Osteocyte (in vitro differentiated cells): ENCODE results near the gene MTCL1. TPM values are rescaled to one million over a fixed set of nuclear protein-coding genes. Genes with fewer than 3 reads are reported as not detected.

Experiments
- DNase-seq: peaks from one replicate; pipeline ENCODE4 v3.0.0; 2021; ENCODE audit warnings: mixed read lengths; ENCODE audit not compliant: unreplicated experiment; ENCODE audit errors: extremely low spot score
- H3K27ac Mint-ChIP-seq: one replicate; pipeline ENCODE4 v1.8.0; 2021; ENCODE audit warnings: mild to moderate bottlenecking, mixed read lengths; ENCODE audit not compliant: unreplicated experiment
- H3K27me3 Mint-ChIP-seq: one replicate; pipeline ENCODE4 v1.8.0; 2021; ENCODE audit warnings: mixed read lengths; ENCODE audit not compliant: unreplicated experiment
- H3K36me3 Mint-ChIP-seq: one replicate; pipeline ENCODE4 v1.8.0; 2021; ENCODE audit warnings: mixed read lengths; ENCODE audit not compliant: unreplicated experiment
- H3K4me1 Mint-ChIP-seq: one replicate; pipeline ENCODE4 v1.8.0; 2021; ENCODE audit warnings: mixed read lengths; ENCODE audit not compliant: unreplicated experiment
- H3K4me3 Mint-ChIP-seq: one replicate; pipeline ENCODE4 v1.8.0; 2021; ENCODE audit warnings: mild to moderate bottlenecking, moderate library complexity, mixed read lengths; ENCODE audit not compliant: unreplicated experiment
- H3K9me3 Mint-ChIP-seq: one replicate; pipeline ENCODE4 v1.8.0; 2021; ENCODE audit warnings: mixed read lengths; ENCODE audit not compliant: unreplicated experiment
- CTCF ChIP-seq: fragments of 200-600 bp; sonication (generic); IDR thresholded peaks from 2 replicates; pipeline ENCODE4 v1.5.0; 2021; ENCODE audit warnings: antibody characterized with exemption, mild to moderate bottlenecking, moderate library complexity
- total RNA-seq: library from RNA; stranded (reverse); gene quantifications from 2 replicates; pipeline ENCODE4 v1.2.1, GENCODE V29; 2021

The MTCL1 gene
- total RNA-seq, 1 donor from 2014 or later, result 56.9 TPM

GRCh38 chr18:8776013-8776943 lies 70.9 kb downstream of the MTCL1 start:
- Mint-ChIP-seq H3K27me3 (no peaks in the 10 kb centered on the region), H3K4me3 (no peak overlapping the region), H3K36me3 (peaks cover 10% of the 10 kb centered on the region), H3K4me1 (peaks cover 53% of the 10 kb centered on the region), H3K9me3 (no peaks in the 10 kb centered on the region), H3K27ac (no peak overlapping the region)
- DNase-seq, result no peak
- no peak for TF ChIP-seq CTCF

GRCh38 chr18:8777846-8778245 lies 72.5 kb downstream of the MTCL1 start:
- no peaks in the 10 kb centered on the region for H3K27me3 Mint-ChIP-seq
- H3K27ac Mint-ChIP-seq, result peak overlapping the region; percentile 24
- peaks cover 14% of the 10 kb centered on the region for H3K36me3 Mint-ChIP-seq
- no peak overlapping the region for H3K4me3 Mint-ChIP-seq
- no peaks in the 10 kb centered on the region for H3K9me3 Mint-ChIP-seq
- no peak for DNase-seq
- peaks cover 45% of the 10 kb centered on the region for H3K4me1 Mint-ChIP-seq
- no peak for TF ChIP-seq CTCF

GRCh38 chr18:8778386-8778785 lies 73.0 kb downstream of the MTCL1 start:
- no peak overlapping the region for H3K4me3 Mint-ChIP-seq

GRCh38 chr18:8778824-8779223 lies 73.5 kb downstream of the MTCL1 start:
- peaks cover 19% of the 10 kb centered on the region for H3K36me3 Mint-ChIP-seq
- no peak overlapping the region for H3K27ac Mint-ChIP-seq
- H3K4me1 Mint-ChIP-seq, result peaks cover 45% of the 10 kb centered on the region

More at GRCh38 chr18:8778386-8778785, 73.0 kb downstream of the MTCL1 start:
- H3K27ac Mint-ChIP-seq, result peak overlapping the region; percentile 24
- no peaks in the 10 kb centered on the region for H3K27me3 Mint-ChIP-seq
- H3K4me1 Mint-ChIP-seq, result peaks cover 45% of the 10 kb centered on the region
- no peaks in the 10 kb centered on the region for H3K9me3 Mint-ChIP-seq
- TF ChIP-seq CTCF, result no peak
- peaks cover 17% of the 10 kb centered on the region for H3K36me3 Mint-ChIP-seq
- no peak for DNase-seq

More at GRCh38 chr18:8778824-8779223, 73.5 kb downstream of the MTCL1 start:
- Mint-ChIP-seq H3K4me3 (no peak overlapping the region), H3K9me3 (no peaks in the 10 kb centered on the region), H3K27me3 (no peaks in the 10 kb centered on the region)
- DNase-seq, result no peak
- no peak for TF ChIP-seq CTCF
